ENCODE results near the gene ARID5B.

Gene ARID5B

GRCh38 chr10:62085821-62086220 is 184.3 kb downstream of the ARID5B start:
- TF ChIP-seq ZNF274 (IDR thresholded peaks at IDR 0.05; ENCODE audit: low read depth, low read length): no peak
- H3K4me3 ChIP-seq (ENCODE audit: low read length): no peak overlapping the region

GRCh38 chr10:62087329-62087728 is 185.8 kb downstream of the ARID5B start:
- no peak for TF ChIP-seq ZNF274 (IDR thresholded peaks at IDR 0.05; ENCODE audit: low read depth, low read length)

DNA sequence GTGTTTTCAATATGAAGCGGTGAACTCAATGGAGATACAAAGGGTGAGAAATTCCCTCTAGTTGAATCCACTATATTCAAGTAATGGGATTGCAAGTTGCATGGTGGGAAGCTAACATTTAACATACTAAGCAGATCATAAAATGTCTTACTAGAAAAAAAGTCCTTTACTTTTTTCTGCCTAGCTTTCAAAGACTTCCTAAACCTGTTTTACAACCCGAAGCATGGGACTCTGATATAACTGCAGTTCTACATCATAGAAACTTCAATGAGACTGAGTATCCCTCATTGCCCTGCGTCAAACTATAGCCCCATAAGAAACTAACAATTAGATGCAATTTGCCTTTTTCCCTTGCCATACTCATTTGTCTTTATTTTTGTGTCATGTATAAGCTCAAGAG is 187.3 kb downstream of the ARID5B start:
- TF ChIP-seq ZNF274 (IDR thresholded peaks at IDR 0.05; ENCODE audit: low read depth, low read length): no peak

More at GRCh38 chr10:62087329-62087728, 185.8 kb downstream of the ARID5B start:
- H3K4me3 ChIP-seq (ENCODE audit: low read length): no peak overlapping the region

DNA sequence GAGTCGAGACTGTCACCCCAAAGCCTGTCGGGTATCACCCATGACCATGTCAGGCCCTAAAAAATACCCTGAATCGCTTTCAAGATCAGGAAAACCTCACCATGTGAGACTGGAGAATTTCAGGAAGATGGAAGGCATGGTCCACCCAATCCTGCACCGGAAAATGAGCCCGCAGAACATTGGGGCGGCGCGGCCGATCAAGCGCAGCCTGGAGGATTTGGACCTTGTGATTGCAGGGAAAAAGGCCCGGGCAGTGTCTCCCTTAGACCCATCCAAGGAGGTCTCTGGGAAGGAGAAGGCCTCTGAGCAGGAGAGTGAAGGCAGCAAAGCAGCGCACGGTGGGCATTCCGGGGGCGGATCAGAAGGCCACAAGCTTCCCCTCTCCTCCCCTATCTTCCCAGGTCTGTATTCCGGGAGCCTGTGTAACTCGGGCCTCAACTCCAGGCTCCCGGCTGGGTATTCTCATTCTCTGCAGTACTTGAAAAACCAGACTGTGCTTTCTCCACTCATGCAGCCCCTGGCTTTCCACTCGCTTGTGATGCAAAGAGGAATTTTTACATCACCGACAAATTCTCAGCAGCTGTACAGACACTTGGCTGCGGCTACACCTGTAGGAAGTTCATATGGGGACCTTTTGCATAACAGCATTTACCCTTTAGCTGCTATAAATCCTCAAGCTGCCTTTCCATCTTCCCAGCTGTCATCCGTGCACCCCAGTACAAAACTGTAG is 191.0 kb downstream of the ARID5B start:
- H3K4me3 ChIP-seq (ENCODE audit: low read length): no peak overlapping the region
- no peak for TF ChIP-seq ZNF274 (IDR thresholded peaks at IDR 0.05; ENCODE audit: low read depth, low read length)

More for the DNA sequence above, 187.3 kb downstream of the ARID5B start:
- H3K4me3 ChIP-seq (ENCODE audit: low read length): no peak overlapping the region

DNA sequence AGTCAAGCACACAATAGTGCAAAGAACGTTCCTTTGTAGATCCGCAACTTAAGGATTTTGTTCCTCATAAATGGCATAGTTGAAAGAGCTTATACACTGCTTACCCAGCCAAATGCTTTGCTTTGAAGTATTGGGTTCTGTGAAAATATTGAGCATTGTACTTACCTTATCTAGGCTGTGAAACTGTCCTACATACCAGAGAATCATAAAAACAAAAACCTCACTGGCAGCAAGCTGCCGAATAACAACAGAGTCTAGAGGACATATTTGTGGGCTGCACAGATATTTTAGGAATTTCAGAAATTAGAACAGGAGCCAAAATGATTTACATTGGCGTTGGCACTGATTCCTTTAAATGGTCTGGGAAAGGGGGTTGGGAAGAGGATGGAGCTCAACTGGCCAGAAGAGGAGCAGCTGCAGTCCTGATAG is 192.4 kb downstream of the ARID5B start:
- H3K4me3 ChIP-seq (ENCODE audit: low read length): no peak overlapping the region
- TF ChIP-seq ZNF274 (IDR thresholded peaks at IDR 0.05; ENCODE audit: low read depth, low read length): no peak

DNA sequence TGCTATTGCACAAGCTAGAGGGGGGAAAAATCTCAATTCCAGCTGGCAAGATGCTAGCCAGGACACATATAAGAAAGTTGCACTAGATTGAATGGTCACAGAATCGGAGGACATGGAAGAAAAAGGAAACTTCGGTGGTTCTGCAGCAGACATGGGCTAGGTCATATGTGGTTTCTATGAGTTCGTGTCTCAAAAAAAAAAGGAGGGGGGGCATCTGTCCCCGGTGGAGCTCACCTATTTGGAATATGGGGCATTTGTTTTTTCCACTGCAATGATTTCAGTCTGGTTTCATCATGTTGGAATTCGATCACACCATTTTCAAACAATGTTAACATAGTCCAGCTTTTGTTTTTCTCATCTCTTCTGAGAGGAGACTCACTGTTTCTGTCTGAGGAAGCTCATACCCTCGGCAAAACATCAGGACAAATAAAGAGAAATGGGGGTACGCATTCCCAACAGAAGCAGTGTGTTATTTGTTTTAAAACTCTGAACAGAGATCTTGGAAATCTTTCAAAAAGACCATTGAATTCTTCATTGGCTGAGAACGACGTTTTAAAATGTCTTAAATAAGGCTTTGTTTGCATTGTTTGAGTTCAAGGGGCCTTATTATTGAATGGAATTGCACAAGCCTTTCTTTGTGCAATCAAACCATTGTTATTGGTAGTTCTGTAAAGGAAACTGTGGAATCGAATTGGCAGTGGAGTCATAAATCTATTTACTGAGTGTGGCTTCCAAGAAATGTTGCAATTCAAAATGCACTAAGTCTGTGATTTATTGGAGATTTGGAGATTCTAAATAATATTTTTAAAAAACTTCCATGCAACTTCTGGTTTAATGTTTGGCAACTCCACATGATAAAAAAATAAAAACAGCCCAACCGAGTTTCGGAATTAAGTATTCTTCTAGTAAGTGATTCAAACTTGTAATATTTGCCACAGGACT is 194.0 kb downstream of the ARID5B start:
- no peak for TF ChIP-seq ZNF274 (IDR thresholded peaks at IDR 0.05; ENCODE audit: low read depth, low read length)
- no peak overlapping the region for H3K4me3 ChIP-seq (ENCODE audit: low read length)

- H3K4me3 ChIP-seq (ENCODE audit: low read length): no peak overlapping the region
- no peak for TF ChIP-seq ZNF274 (IDR thresholded peaks at IDR 0.05; ENCODE audit: low read depth, low read length)
Observed at GRCh38 chr10:62096256-62096933, 194.9 kb downstream of the ARID5B start.

- TF ChIP-seq ZNF274 (IDR thresholded peaks at IDR 0.05; ENCODE audit: low read depth, low read length): no peak
- no peak overlapping the region for H3K4me3 ChIP-seq (ENCODE audit: low read length)
Observed at GRCh38 chr10:62098278-62099121, 197.0 kb downstream of the ARID5B start.

- TF ChIP-seq ZNF274 (IDR thresholded peaks at IDR 0.05; ENCODE audit: low read depth, low read length): no peak
- no peak overlapping the region for H3K4me3 ChIP-seq (ENCODE audit: low read length)
Observed at GRCh38 chr10:62099299-62099698, 197.8 kb downstream of the ARID5B start.

GRCh38 chr10:62103857-62104256 is 202.4 kb downstream of the ARID5B start:
- no peak overlapping the region for H3K4me3 ChIP-seq (ENCODE audit: low read length)
- TF ChIP-seq ZNF274 (IDR thresholded peaks at IDR 0.05; ENCODE audit: low read depth, low read length): no peak

GRCh38 chr10:62106929-62107519 is 205.5 kb downstream of the ARID5B start:
- no peak overlapping the region for H3K4me3 ChIP-seq (ENCODE audit: low read length)
- TF ChIP-seq ZNF274 (IDR thresholded peaks at IDR 0.05; ENCODE audit: low read depth, low read length): no peak

DNA sequence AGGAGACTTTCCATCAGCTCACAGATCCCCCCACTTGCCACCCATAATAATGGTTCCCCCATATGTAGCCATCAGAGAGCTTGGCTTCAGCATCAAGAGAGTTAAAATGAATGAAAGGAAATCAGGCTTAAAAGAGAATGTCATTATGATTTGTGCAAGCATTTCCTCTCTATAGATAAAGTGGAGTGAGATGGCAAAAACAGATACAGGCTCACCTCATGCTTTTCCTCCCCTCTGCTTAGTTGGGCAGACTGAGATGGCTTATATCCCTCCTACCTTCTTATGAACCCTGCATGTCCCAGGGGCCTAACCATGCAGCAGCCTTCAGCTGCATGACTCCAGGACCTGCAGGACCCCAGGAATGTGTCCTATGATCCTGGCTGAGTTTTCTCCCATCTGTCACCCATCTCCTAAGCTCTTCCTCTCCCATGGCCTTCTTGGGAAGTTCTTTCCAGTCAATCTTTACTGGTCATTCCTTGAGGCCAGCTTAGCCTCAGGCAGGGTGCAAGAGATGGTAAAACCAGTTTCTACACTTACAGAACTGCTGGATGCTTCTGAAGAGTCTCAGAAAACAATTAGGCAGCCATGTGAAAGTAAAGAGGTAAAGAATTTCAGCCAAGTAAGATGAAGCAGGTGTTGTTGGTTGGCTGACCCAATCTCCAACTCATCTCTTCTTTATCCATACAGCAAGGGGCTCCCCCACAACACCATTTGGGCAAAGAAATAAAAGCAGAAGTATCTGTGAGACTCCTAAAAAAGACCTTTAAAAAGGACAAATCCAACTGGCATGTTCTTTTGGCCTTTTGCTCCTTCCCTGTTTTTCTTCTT is 207.5 kb downstream of the ARID5B start:
- H3K4me3 ChIP-seq (ENCODE audit: low read length): no peak overlapping the region; the same call in 1 of the 2 replicates
- no peak for TF ChIP-seq ZNF274 (IDR thresholded peaks at IDR 0.05; ENCODE audit: low read depth, low read length)

Data from GM08714 (cell line).